Endodermal cell (in vitro differentiated cells): Measurements from ENCODE around the gene MPC1L. TPM values are rescaled to one million over a fixed set of nuclear protein-coding genes. Genes with fewer than 3 reads are reported as not detected.

Experiments
- DNase-seq: peaks from one replicate; pipeline ENCODE4 v3.0.0-alpha.2; 2017
- H3K27ac ChIP-seq: 2 replicates; pipeline ENCODE4 v1.5.1; 2013; ENCODE audit warnings: mild to moderate bottlenecking, low read depth, low read length, moderate library complexity
- H3K27me3 ChIP-seq: 2 replicates; pipeline ENCODE4 v1.6.1; 2013; ENCODE audit warnings: mild to moderate bottlenecking, low read length, moderate library complexity; ENCODE audit not compliant: insufficient read depth, control insufficient read depth, poor library complexity, severe bottlenecking
- H3K36me3 ChIP-seq: 2 replicates; pipeline ENCODE4 v1.7.0; 2013; ENCODE audit warnings: mild to moderate bottlenecking, low read length, moderate library complexity; ENCODE audit not compliant: control insufficient read depth, insufficient read depth
- H3K4me1 ChIP-seq: one replicate; pipeline ENCODE4 v1.7.0; 2013; ENCODE audit warnings: low read length; ENCODE audit not compliant: control insufficient read depth, insufficient read depth
- H3K4me3 ChIP-seq: 2 replicates; pipeline ENCODE4 v1.5.1; 2013; ENCODE audit warnings: mild to moderate bottlenecking, low read length, moderate library complexity
- H3K9ac ChIP-seq: 2 replicates; pipeline ENCODE4 v1.6.1; 2013; ENCODE audit warnings: mild to moderate bottlenecking, low read length, moderate library complexity; ENCODE audit not compliant: poor library complexity, severe bottlenecking; ENCODE audit errors: extremely low read depth
- H3K9me3 ChIP-seq: 2 replicates; pipeline ENCODE4 v1.6.1; 2013; ENCODE audit warnings: mild to moderate bottlenecking, low read length, moderate library complexity; ENCODE audit not compliant: control insufficient read depth
- H3K27ac Mint-ChIP-seq: 2 replicates; pipeline ENCODE4 v1.8.0; 2020; ENCODE audit warnings: mixed read lengths
- H3K27me3 Mint-ChIP-seq: 2 replicates; pipeline ENCODE4 v1.8.0; 2021; ENCODE audit warnings: mild to moderate bottlenecking, mixed read lengths; ENCODE audit not compliant: insufficient read depth
- H3K36me3 Mint-ChIP-seq: 2 replicates; pipeline ENCODE4 v1.8.0; 2020; ENCODE audit warnings: low read depth, mixed read lengths
- H3K4me1 Mint-ChIP-seq: 2 replicates; pipeline ENCODE4 v1.8.0; 2020; ENCODE audit warnings: mixed read lengths
- H3K4me3 Mint-ChIP-seq: 2 replicates; pipeline ENCODE4 v1.8.0; 2020; ENCODE audit warnings: mild to moderate bottlenecking, moderate library complexity, mixed read lengths
- H3K9me3 Mint-ChIP-seq: 2 replicates; pipeline ENCODE4 v1.8.0; 2020; ENCODE audit warnings: mild to moderate bottlenecking, mixed read lengths
- CTCF ChIP-seq: fragments of 200-600 bp; sonication (generic); conservative IDR thresholded peaks from 2 replicates; pipeline ENCODE4 v1.5.0; 2021; ENCODE audit warnings: antibody characterized with exemption, mild to moderate bottlenecking
- WGBS, 2 experiments: methylation state at CpG; one replicate each; pipeline versions ENCODE4 v1.1.5 to v1.1.7; 2013; ENCODE audit warnings: missing lambda C conversion rate in 2 of 2, mixed read lengths in 1 of 2; ENCODE audit not compliant: insufficient coverage in 1 of 2, insufficient read length in 1 of 2; 5-methylcytosine and 5-hydroxymethylcytosine counted together
- total RNA-seq, 2 donors: library from RNA; stranded (reverse); fragmentation: NEBNext Ultra II Directional in 1 of 2; extraction: Animal tissue kit (Norgen Biotek cat#: 25700) in 1 of 2; gene quantifications; 2 replicates in 1 of 2; 3 replicates in 1 of 2; pipeline ENCODE4 v1.2.1, GENCODE V29; 2021

The MPC1L gene
- total RNA-seq, 2 donors from 2014 or later = not detected

- Mint-ChIP-seq H3K9me3 (peaks cover 15% of the 10 kb centered on the region), H3K4me3 (no peak overlapping the region), H3K27me3 (no peaks in the 10 kb centered on the region), H3K4me1 (no peaks in the 10 kb centered on the region), H3K36me3 (peaks cover 54% of the 10 kb centered on the region), H3K27ac (no peak overlapping the region)
- no peaks in the 10 kb centered on the region for H3K9me3 ChIP-seq
- H3K27ac ChIP-seq = no peak overlapping the region
- 96 to 100% methylated on average over 3 to 6 of the region's 6 CpGs for WGBS, 2 experiments
- peak; percentile 39 for TF ChIP-seq CTCF
- H3K27me3 ChIP-seq = no peaks in the 10 kb centered on the region
- DNase-seq = no peak
- H3K9ac ChIP-seq = no peak overlapping the region
- H3K4me3 ChIP-seq = no peak overlapping the region
- no peaks in the 10 kb centered on the region for H3K4me1 ChIP-seq
- H3K36me3 ChIP-seq = peaks cover 59% of the 10 kb centered on the region
Measured at GRCh38 chrX:40671126-40671525, 47.9 kb downstream of the MPC1L start.

Other genes starting within 250 kb of the MPC1L start
- 10 to 100 TPM; 67.0 to 82.2 TPM for gene ATP6AP2, start 42.5 kb upstream of the MPC1L start, total RNA-seq
- gene CXorf38, start 24.1 kb downstream of the MPC1L start, total RNA-seq = 10 to 100 TPM in 1 of 2 donors, 1 to 10 TPM in 1; 9.1 to 10.6 TPM
- 10 to 100 TPM; 50.4 to 53.4 TPM for gene MED14, start 112.1 kb downstream of the MPC1L start, total RNA-seq